GM19395 (cell line): Measurements from ENCODE around the gene BLTP3A.
"Not testable (repeated sequence)": the region's sequence is repeated elsewhere in the genome, so short reads cannot be mapped to it uniquely, and the experiment has no call there.

ENCODE experiments used
- ATAC-seq: cut with Tn5 transposase; IDR thresholded peaks from one replicate; pipeline ENCODE4 v1.9.1; 2021; ENCODE audit warnings: mild to moderate bottlenecking, moderate library complexity; ENCODE audit not compliant: unreplicated experiment

BLTP3A gene

GRCh38 chr6:34791701-34792604 lies at the start of gene BLTP3A:
Gene BLTP3A, plus strand, starts transcription at chr6:34792083. Its CDS starts 168 bp downstream, at chr6:34792251.
- ATAC-seq = peak; percentile 79

GRCh38 chr6:34742094-34742493 lies 49.8 kb upstream of the BLTP3A start:
- ATAC-seq = no peak

- ATAC-seq = no peak
Measured at GRCh38 chr6:34743625-34744293, 48.1 kb upstream of the BLTP3A start.

DNA sequence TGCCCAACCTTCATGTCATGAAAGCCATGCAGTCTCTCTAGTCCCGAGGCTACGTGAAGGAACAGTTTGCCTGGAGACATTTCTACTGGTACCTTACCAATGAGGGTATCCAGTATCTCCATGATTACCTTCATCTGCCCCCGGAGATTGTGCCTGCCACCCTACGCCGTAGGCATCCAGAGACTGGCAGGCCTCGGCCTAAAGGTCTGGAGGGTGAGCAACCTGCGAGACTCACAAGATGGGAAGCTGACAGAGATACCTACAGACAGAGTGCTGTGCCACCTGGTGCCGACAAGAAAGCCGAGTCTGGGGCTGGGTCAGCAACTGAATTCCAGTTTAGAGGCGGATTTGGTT lies 47.6 kb upstream of the BLTP3A start:
- not testable (repeated sequence) for ATAC-seq

GRCh38 chr6:34745277-34746103 lies 46.4 kb upstream of the BLTP3A start:
- no peak for ATAC-seq

DNA sequence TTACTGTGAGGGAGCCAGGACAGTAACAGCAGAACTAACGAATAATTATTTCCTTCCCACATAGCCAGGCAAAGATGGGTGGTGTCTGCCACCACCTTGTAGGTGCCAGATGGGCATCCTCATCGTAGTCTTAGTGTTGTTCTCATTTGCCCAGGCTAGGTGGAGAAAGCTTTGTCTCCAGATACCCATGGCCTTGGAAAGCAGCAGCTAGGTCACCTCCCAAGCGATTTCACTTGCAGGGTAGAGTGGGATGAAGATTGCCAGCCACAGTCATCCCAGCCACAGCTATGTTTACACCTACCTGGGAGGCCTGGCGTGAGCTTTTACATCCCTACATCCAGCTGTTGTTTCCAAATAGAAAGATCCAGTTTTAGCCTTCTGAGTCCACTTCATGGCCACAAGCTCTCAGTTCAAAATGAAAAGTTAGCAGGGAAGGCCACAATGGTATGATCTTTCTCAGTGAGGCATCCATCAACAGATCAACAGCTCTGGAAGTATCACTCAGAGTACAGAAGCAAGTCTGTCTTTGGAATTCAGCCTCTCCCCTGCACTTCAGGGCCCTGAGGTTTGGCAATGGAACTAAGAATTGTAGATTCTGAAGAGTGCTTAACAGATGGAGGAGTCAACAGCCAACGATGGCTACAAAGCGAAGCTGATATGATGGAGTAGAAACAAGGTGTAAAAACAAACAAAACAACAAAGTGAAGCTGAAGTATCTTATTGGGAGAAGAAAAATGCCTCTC lies 45.6 kb upstream of the BLTP3A start:
- ATAC-seq = no peak

DNA sequence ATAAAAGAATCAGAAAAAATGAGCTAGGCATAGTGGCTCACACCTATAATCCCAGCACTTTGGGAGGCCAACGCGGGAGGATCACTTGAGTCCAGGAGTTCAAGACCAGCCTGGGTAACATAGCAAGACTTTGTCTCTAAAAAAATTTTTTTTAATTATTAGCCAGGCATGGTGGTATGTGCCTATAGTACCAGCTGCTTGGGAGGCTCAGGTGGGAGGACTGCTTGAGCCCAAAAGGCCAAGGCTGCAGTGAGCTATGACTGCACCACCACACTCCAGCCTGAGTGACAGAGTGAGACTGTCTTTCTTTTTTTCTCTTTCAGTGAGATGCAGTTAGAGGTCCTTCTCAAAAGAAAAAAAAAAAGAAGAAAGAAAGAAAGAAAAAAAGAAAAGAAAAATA lies 43.1 kb upstream of the BLTP3A start:
- ATAC-seq = no peak

GRCh38 chr6:34756513-34756856 lies 35.4 kb upstream of the BLTP3A start:
- ATAC-seq = not testable (repeated sequence)

GRCh38 chr6:34757687-34758274 lies 34.1 kb upstream of the BLTP3A start:
- no peak for ATAC-seq

DNA sequence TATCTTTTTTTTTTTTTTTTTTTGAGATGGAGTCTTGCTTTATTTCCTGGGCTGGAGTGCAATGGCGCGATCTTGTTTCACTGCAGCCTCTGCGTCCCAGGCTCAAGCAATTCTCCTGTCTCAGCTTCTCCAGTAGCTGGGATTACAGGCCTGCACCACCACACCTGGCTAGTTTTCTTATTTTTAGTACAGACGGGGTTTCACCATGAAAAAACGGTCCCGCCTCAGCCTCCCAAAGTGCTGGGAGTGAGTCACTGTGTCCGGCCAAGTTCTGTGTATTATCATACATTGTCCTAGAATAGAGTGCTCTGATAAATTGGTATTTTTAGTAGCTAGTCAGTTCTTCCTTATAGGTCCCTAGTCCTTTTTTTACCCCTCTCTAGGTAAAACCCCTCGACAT lies 31.8 kb upstream of the BLTP3A start:
- ATAC-seq = no peak

DNA sequence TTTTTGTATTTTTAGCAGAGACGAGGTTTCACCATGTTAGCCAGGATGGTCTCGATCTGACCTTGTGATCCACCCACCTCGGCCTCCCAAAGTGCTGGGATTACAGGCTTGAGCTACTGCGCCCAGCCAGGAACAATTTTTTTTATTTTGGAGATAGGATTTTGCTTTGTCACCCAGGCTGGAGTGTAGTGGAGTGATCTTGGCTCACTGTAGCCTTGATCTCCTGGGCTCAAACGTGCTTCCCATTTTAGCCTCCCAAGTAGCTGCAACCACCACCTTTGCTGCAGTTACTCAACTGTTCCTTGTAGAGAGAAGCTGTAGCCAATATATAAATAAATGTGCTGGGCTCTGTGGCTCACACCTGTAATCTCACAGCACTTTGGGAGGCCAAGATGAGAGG lies 30.2 kb upstream of the BLTP3A start:
- ATAC-seq = not testable (repeated sequence)

- no peak for ATAC-seq
Measured at GRCh38 chr6:34768148-34768547, 23.7 kb upstream of the BLTP3A start.

DNA sequence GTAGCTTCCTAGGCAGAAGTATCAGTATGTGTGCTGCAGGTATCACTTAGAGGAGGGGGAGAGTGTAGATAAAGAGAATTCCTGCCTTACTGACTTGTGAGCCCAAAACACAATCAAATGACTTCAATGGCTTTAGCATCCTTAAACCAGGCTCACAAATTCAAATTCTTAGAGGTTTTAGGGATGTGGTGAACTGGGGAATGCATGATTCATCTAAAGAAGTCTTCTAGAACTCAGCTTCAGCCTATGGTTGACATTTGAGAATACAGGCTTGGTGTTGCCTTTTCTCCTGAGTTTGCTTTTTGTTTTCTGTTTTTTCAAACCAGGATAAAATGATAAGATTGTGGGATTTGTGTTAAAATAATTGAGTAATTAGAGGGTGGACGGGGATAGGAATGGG lies 20.2 kb upstream of the BLTP3A start:
- ATAC-seq = no peak

DNA sequence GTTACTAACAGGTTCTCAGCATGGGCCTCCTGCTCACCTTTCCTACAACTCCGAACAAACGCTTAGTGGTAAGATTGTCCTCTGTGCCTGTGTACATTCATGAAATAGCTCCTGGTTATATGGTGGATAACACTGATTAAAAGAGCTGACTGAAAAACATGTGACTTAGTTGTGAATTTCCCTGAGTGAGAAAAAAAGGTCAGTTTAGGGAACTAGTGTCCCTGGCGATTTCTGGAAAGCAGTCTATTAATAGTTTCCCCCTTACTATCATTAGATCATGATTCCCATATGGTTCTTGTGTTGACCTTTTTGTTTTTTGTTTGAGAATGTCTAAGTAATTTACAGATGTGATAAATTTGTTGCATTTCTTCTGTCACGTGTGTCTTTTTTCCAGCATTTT lies 18.9 kb upstream of the BLTP3A start:
- ATAC-seq = no peak

- no peak for ATAC-seq
Measured at GRCh38 chr6:34773916-34774315, 18.0 kb upstream of the BLTP3A start.

DNA sequence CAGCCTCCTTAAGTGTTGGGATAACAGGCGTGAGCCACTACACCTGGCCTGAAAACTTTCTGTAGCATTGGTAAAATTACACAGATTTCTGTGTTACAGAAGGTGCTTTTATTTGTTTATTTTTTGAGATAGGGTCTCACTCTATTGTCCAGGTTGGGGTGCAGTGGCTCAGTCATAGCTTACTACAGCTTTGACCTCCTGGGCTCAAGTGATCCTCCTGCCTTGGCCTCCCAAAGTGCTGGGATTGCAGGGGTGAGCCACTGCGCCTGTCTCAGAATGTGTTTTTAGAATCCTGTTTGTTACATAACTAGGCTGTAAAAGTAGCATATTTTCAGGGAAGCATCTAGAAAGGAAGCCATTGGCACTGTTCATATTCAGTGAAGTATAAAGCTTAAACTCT lies 16.9 kb upstream of the BLTP3A start:
- no peak for ATAC-seq

DNA sequence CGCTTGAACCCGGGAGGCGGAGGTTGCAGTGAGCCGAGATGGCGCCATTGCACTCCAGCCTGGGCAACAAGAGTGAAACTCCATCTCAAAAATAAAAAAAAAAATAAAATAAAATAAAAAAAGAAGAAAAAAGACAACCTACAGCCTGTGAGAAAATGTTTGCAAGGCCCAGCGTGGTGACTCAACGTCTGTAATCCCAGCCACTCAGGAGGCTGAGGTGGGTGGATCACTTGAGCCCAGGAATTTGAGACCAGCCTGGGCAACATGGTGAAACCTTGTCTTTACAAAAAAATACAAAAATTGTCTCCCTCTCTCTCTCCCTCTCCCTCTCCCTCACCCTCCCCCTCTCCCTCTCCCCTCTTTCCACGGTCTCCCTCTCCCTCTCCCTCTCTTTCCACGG lies 6.5 kb upstream of the BLTP3A start:
- ATAC-seq = not testable (repeated sequence)

DNA sequence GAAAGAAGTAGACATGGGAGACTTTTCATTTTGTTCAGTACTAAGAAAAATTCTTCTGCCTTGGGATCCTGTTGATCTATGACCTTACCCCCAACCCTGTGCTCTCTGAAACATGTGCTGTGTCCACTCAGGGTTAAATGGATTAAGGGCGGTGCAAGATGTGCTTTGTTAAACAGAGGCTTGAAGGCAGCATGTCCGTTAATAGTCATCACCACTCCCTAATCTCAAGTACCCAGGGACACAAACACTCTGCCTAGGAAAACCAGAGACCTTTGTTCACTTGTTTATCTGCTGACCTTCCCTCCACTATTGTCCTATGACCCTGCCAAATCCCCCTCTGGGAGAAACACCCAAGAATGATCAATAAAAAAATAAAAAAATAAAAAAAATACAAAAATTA lies 4.7 kb upstream of the BLTP3A start:
- not testable (repeated sequence) for ATAC-seq

DNA sequence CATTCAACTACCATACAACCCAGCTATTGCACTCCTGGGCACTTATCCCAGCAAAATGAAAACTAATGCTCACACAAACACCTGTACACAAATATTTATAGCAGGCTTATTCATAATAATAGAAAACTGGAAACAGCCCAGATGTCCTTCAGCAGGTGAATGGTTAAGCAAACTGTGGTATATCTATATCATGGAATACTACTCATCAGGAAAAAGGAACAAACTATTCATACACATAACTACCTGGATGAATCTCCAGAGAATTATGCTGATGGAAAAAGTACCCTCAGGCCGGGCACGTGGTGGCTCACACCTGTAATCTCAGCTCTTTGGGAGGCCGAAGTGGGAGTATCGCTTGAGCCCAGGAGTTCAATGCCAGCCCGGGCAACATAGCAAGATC lies 3.8 kb upstream of the BLTP3A start:
- ATAC-seq = no peak

- ATAC-seq = peak; percentile 46
Measured at GRCh38 chr6:34791164-34791700, 651 bp upstream of the BLTP3A start.
